HG02938 (cell line): ENCODE data around the gene BPI.
"Not testable (repeated sequence)": the region's sequence is repeated elsewhere in the genome, so short reads cannot be mapped to it uniquely, and the experiment has no call there.

ENCODE experiments used
- ATAC-seq: cut with Tn5 transposase; IDR thresholded peaks from one replicate; pipeline ENCODE4 v1.9.1; 2021; ENCODE audit warnings: mild to moderate bottlenecking, moderate library complexity; ENCODE audit not compliant: unreplicated experiment

BPI gene

DNA sequence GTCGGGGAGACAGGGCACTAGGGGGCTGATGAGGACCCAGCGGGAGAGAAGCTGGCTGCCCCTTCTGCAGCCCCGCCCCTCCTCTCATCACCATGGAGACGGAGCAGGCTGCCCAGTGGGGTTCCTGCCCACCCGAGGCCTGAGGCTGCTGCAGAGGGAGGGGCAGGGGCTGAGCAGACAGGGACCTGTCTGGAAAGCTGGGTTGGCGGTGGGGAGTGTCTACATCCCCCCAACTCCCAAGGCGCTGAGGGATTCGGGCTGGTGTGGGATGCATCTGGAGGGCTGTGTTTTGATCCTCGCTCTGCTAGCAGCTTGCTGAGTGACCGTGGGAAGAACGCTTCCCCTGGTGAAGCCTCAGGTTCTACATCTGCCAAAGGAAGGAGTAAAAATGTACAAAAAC lies 1.2 kb upstream of the BPI start:
- ATAC-seq: no peak

GRCh38 chr20:38304845-38305447 lies 990 bp downstream of the BPI start:
- no peak for ATAC-seq

DNA sequence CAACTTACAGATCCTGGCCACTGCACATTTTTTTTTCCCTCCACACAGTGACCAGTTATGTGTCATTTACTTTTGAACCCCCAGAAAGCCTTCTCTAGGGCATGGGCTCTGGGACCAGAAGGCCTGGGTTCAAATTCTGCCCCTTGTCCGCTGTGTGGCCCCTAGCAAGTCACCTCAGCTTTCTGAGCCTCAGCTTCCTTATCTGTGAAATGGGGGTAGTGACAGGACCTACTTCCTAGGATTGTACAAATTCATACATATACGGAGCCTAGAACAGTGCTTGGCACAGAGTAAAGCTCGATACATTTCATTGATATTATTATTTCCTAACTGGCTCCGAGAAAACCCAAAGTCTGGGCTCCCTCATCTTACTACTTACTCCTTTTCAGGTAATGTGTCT lies 1.6 kb downstream of the BPI start:
- no peak for ATAC-seq

- no peak for ATAC-seq
Observed at GRCh38 chr20:38306379-38306778, 2.4 kb downstream of the BPI start.

GRCh38 chr20:38307371-38308046 lies 3.6 kb downstream of the BPI start:
- no peak for ATAC-seq

DNA sequence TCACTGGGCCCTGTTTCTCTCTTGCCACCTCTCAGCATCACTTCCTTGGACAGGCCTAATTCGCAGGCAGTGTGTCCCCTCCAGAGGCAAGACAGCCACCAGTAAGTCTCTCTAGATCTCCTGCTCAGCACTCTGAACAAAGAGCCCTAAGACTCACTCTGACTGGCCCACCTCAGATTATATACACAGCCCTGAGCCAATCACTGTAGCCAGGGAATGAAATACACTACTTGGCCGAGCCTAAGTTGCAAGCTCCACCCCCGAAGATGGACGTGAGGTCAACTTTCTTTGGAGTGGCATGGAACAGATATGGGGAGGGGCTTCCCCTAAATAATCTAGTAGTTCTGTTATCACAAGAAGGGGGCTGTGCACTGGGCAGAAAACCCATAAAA lies 4.1 kb downstream of the BPI start:
- no peak for ATAC-seq

- no peak for ATAC-seq
Observed at GRCh38 chr20:38308447-38308846, 4.5 kb downstream of the BPI start.

GRCh38 chr20:38311091-38311490 lies 7.1 kb downstream of the BPI start:
- no peak for ATAC-seq

DNA sequence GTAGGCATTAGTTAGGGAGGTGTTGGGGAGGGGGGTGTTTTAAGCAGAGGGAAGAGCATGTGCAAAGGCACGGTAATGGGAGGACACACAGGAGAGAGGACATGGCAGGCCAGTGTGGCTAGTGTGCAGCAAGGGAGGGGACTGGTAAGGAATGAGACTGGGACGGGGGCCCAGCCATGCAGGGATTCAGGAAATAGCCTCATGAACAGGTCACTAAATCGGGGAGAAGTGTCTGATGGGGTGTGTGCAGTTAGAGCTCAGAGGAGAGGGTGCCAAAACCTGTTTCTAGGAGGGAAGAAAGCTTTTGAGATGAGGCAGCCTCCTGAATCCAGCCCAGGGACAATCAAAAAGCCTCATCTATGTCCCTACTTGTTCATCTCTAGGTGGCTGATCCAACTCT lies 7.5 kb downstream of the BPI start:
- no peak for ATAC-seq

DNA sequence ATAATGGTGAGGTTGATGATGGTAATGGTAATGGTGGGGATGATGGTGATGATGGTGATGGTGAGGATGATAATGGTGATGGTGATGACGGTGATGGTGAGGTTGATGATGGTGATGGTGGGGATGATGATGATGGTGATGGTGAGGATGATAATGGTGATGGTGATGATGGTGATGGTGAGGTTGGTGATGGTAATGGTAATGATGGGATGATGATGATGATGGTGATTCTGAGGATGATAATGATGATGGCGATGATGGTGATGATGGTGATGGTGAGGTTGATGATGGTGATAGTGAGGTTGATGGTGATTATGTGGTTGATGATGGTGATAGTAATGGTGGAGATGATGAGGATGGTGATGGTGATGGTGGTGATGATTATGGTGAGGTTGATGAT lies 9.7 kb downstream of the BPI start:
- no peak for ATAC-seq

GRCh38 chr20:38314350-38314749 lies 10.4 kb downstream of the BPI start:
- not testable (repeated sequence) for ATAC-seq

DNA sequence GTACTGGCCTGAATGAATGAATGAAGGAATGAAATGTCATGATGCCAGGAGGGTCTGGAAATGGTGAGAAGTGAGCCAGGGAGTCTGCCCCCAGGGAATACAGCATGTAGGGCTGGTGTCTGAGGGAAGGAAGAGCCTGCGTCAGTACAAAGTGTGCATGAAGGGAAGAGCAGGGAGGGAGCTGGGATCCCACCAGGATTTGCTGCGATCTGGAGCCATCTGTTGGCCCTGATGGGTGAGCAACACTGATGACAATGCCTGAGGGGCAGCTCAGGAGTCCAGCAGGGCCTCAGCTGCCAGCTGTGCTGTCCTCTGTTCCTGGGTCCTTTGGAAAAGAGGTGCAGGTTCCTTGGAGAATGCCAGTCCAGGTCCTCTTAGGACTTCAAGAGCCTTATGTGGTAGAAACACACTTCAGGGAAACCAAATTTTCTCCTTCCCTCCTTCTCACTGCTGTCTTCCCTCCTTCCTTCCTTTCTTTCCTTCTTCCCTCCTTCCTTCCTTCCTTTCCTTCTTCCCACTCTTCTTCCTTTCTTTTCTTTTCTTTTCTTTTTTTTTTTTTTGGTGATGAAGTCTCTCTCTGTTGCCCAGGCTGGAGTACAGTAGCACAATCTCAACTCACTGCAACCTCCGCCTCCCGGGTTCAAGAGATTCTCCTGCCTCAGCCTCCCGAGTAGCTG lies 11.5 kb downstream of the BPI start:
- ATAC-seq: no peak

GRCh38 chr20:38316341-38316740 lies 12.4 kb downstream of the BPI start:
- ATAC-seq: no peak

GRCh38 chr20:38317422-38317821 lies 13.5 kb downstream of the BPI start:
- ATAC-seq: no peak

GRCh38 chr20:38320221-38320620 lies 16.3 kb downstream of the BPI start:
- no peak for ATAC-seq

DNA sequence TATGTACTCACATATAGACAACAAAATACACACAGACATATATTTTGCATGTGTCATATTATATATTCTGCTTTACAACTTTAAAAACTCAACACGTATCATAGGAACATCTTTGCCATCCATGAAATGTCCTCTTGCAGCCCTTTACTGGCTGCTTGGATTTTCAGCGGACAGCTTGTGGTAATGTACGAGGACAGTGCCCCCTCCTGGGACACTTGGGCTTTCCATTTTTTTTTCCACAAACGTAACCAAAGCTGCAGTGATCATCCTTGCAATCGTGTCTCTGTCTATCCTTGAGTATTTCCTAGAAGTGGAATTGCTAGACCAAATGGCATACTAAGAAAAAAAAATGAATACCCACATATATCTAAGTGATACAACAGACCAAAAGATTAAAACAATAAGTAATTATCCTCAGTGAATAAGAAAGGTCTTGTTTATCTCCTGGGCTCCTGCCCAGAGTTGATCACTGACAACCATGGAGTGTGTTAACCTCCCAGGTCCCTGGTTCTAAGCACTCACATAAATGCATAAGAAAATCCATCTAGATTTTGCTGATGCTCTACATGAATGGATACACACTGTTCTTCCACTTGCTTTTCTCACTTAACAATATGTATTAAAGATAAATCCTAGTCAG lies 18.1 kb downstream of the BPI start:
- no peak for ATAC-seq

- no peak for ATAC-seq
Observed at GRCh38 chr20:38324159-38324558, 20.2 kb downstream of the BPI start.

DNA sequence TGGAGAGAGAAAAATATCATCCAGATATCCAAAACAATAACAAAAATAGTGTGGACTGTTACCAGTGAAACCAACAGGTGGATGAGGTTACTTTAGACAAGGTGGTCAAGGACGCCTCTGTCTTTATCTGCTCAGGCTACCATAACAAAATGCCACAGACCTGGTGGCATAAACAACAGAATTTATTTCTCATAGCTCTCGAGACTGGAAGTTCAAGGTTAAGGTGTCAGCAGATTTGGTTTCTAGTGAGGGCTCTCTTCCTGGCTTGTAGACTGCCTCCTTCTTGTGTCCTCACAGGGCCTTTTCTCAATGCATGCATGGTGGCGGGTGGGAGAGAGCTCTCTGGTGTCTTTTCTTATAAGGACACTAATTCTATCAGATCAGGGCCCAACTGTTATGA lies 21.2 kb downstream of the BPI start:
- ATAC-seq: no peak

DNA sequence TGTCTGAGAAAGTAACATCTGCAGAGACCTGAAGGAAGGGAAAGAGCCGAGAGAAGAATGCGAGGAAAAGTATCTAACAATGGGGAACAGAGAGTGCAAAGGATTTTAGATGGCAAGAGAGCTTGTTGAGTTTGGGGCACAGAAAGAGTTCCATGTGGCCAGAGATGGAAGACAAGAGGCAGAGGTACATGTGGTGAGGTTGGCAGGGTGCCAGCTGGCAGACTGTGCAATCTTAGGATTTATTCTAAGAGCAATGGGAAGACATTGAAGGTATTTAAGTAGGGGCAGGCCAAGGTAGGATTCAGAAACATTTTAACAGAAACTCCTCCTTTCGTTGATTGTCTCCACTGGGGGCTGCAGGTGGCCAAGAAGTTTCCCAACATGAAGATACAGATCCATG lies 21.9 kb downstream of the BPI start:
- no peak for ATAC-seq

DNA sequence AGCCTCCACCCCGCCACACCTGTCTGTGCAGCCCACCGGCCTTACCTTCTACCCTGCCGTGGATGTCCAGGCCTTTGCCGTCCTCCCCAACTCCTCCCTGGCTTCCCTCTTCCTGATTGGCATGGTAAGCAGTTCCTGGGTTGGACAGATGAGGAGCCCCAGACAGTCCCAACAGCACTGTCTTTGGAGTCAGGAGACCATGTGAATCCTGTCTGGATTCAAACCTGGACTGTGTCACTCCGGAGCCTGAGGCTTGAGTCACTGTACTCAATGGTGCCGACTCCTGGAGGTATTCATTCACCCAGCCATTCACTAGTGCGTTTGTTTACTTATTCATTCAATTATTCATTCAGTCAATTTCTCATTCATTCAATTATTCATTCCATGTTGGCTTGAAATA lies 22.4 kb downstream of the BPI start:
- no peak for ATAC-seq

GRCh38 chr20:38330638-38331037 lies 26.7 kb downstream of the BPI start:
- no peak for ATAC-seq

DNA sequence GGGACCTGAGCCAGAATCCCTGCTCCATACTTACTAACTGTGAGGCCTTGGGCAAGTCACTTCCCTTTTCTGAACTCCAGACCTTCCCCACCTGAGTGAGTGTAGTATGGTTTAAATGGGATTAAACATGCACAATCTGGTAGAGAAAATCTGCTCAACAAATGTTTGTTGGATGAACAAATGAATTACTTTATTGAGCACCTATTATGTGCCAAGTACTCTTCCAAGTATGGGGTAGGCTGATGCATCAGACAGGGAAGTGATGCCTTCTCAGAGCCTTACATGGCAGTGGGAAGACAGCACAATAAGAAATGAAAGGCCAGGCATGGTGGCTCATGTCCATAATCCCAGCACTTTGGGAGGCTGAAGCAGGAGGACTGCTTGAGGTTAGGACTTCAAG lies 27.3 kb downstream of the BPI start:
- no peak for ATAC-seq
